Breast epithelium (tissue), 3 donors: ENCODE results near the gene HRK.

Source experiments
- CTCF ChIP-seq, 3 donors: fragments of 450-650 bp; IDR thresholded peaks; one replicate each; pipeline ENCODE4 v1.5.1; 2016 to 2017; ENCODE audit warnings: antibody characterized with exemption in 3 of 3, mild to moderate bottlenecking in 3 of 3, moderate library complexity in 3 of 3
- POLR2A ChIP-seq: fragments of 450-650 bp; IDR thresholded peaks from one replicate; pipeline ENCODE4 v1.6.1; 2016; ENCODE audit warnings: antibody characterized with exemption, mild to moderate bottlenecking, moderate library complexity
- POLR2AphosphoS5 ChIP-seq, 3 donors: sonication (generic); formaldehyde crosslinking; IDR thresholded peaks; one replicate each; pipeline ENCODE4 v1.6.1; 2017; ENCODE audit warnings: antibody characterized with exemption in 3 of 3

GRCh38 chr12:116918464-116918863, 37.2 kb upstream of the HRK start:
- TF ChIP-seq CTCF (IDR thresholded peaks at IDR 0.05) (no peak), POLR2AphosphoS5 (IDR thresholded peaks at IDR 0.05) (no peak), POLR2A (no peak)
